OCI-LY1 (cell line): Measurements from ENCODE around the gene FBXO41.

Experiments used
- H2AFZ ChIP-seq: fragments of 200-600 bp; sonication (generic), shearing (Covaris generic); 2 replicates; pipeline ENCODE4 v1.6.0; 2014; ENCODE audit warnings: antibody characterized with exemption, mild to moderate bottlenecking, low read length
- H3F3A ChIP-seq: fragments of 200-600 bp; sonication (generic), shearing (Covaris generic); 2 replicates; pipeline ENCODE4 v1.6.0; 2014; ENCODE audit warnings: mild to moderate bottlenecking, antibody characterized with exemption, low read length, moderate library complexity; ENCODE audit not compliant: insufficient read depth
- H3K27ac ChIP-seq: fragments of 200-600 bp; sonication (generic); 2 replicates; pipeline ENCODE4 v1.5.1; 2014; ENCODE audit warnings: low read length, mixed run types, mild to moderate bottlenecking, low read depth; ENCODE audit not compliant: poor library complexity, severe bottlenecking
- H3K27me3 ChIP-seq: fragments of 200-600 bp; sonication (generic); 2 replicates; pipeline ENCODE4 v1.6.0; 2014; ENCODE audit warnings: antibody characterized with exemption, mild to moderate bottlenecking, low read length, moderate library complexity; ENCODE audit not compliant: insufficient read depth
- H3K36me3 ChIP-seq: fragments of 200-600 bp; sonication (generic); 2 replicates; pipeline ENCODE4 v1.6.1; 2014; ENCODE audit warnings: mild to moderate bottlenecking, antibody characterized with exemption, low read length, moderate library complexity, mixed read lengths; ENCODE audit not compliant: insufficient read depth
- H3K4me1 ChIP-seq: fragments of 200-600 bp; sonication (generic); 2 replicates; pipeline ENCODE4 v1.5.1; 2014; ENCODE audit warnings: mild to moderate bottlenecking, low read length, moderate library complexity; ENCODE audit not compliant: insufficient read depth, severe bottlenecking
- H3K4me2 ChIP-seq: fragments of 200-600 bp; sonication (generic), shearing (Covaris generic); 2 replicates; pipeline ENCODE4 v1.6.1; 2014; ENCODE audit warnings: low read length
- H3K4me3 ChIP-seq: fragments of 200-600 bp; sonication (generic); 2 replicates; pipeline ENCODE4 v1.5.1; 2014; ENCODE audit warnings: low read length, low read depth, mild to moderate bottlenecking, mixed read lengths; ENCODE audit not compliant: poor library complexity, severe bottlenecking
- H3K79me2 ChIP-seq: fragments of 200-600 bp; shearing (Covaris generic); 2 replicates; pipeline ENCODE4 v1.6.1; 2016; ENCODE audit warnings: mixed run types, low read length, mixed read lengths; ENCODE audit not compliant: insufficient read depth
- H3K9ac ChIP-seq: fragments of 200-600 bp; sonication (generic), shearing (Covaris generic); 2 replicates; pipeline ENCODE4 v1.6.1; 2014; ENCODE audit warnings: mild to moderate bottlenecking, low read length, mixed read lengths
- H3K9me2 ChIP-seq: fragments of 200-600 bp; sonication (generic), shearing (Covaris generic); 2 replicates; pipeline ENCODE4 v1.6.1; 2014; ENCODE audit warnings: low read depth, mild to moderate bottlenecking, low read length, mixed read lengths
- H3K9me3 ChIP-seq: fragments of 200-600 bp; shearing (Covaris generic); 2 replicates; pipeline ENCODE4 v1.6.1; 2014; ENCODE audit warnings: low read length, mixed read lengths
- H4K20me1 ChIP-seq: fragments of 200-600 bp; sonication (generic), shearing (Covaris generic); 2 replicates; pipeline ENCODE4 v1.6.0; 2016; ENCODE audit warnings: mild to moderate bottlenecking, low read length; ENCODE audit not compliant: insufficient read depth
- EZH2 ChIP-seq: fragments of 200-600 bp; sonication (generic), shearing (Covaris generic); IDR thresholded peaks from 2 replicates; pipeline ENCODE4 v1.8.0; 2017; ENCODE audit warnings: borderline replicate concordance, mixed run types, mild to moderate bottlenecking, antibody characterized with exemption, low read length, moderate library complexity, mixed read lengths
- TF ChIP-seq, protein P1 (sequence below): fragments of 200-600 bp; sonication (generic), shearing (Covaris generic); IDR thresholded peaks from 2 replicates; pipeline ENCODE4 v1.5.1; 2017; ENCODE audit warnings: mild to moderate bottlenecking, antibody characterized with exemption, low read length, moderate library complexity, mixed read lengths

The FBXO41 gene

DNA sequence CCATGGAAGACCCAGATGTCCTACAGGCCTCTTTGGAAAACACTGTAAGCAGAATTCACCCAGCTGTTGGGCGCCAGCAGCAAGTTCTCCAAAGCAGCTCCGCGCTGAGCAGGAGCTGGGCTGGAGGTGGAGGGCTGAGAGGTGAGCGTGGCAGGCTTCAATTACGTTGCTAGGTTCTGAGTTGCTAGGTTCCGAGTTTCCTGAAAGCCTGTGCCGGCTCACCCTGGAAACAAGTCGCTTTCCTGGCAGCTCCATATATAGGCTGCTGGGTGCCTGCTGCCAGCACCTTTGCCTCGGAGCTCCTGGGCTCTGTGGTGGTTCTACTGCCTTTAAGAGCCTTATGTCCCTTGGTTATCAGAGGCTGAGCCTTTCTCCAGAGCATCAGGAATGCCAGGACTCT lies 23.4 kb upstream of the FBXO41 start:
- Histone ChIP-seq H3K27me3 (no peaks in the 10 kb centered on the region; the same call in 1 of the 2 replicates), H3F3A (no peaks in the 10 kb centered on the region), H3K9ac (no peak overlapping the region), H2AFZ (no peak overlapping the region), H4K20me1 (no peaks in the 10 kb centered on the region), H3K4me2 (no peak overlapping the region), H3K9me3 (no peaks in the 10 kb centered on the region), H3K4me1 (no peaks in the 10 kb centered on the region), H3K27ac (no peak overlapping the region), H3K36me3 (no peaks in the 10 kb centered on the region), H3K79me2 (no peaks in the 10 kb centered on the region), H3K4me3 (no peak overlapping the region), H3K9me2 (no peaks in the 10 kb centered on the region)
- TF ChIP-seq EZH2: no peak
- TF ChIP-seq, protein P1, sequence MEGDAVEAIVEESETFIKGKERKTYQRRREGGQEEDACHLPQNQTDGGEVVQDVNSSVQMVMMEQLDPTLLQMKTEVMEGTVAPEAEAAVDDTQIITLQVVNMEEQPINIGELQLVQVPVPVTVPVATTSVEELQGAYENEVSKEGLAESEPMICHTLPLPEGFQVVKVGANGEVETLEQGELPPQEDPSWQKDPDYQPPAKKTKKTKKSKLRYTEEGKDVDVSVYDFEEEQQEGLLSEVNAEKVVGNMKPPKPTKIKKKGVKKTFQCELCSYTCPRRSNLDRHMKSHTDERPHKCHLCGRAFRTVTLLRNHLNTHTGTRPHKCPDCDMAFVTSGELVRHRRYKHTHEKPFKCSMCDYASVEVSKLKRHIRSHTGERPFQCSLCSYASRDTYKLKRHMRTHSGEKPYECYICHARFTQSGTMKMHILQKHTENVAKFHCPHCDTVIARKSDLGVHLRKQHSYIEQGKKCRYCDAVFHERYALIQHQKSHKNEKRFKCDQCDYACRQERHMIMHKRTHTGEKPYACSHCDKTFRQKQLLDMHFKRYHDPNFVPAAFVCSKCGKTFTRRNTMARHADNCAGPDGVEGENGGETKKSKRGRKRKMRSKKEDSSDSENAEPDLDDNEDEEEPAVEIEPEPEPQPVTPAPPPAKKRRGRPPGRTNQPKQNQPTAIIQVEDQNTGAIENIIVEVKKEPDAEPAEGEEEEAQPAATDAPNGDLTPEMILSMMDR: no peak

DNA sequence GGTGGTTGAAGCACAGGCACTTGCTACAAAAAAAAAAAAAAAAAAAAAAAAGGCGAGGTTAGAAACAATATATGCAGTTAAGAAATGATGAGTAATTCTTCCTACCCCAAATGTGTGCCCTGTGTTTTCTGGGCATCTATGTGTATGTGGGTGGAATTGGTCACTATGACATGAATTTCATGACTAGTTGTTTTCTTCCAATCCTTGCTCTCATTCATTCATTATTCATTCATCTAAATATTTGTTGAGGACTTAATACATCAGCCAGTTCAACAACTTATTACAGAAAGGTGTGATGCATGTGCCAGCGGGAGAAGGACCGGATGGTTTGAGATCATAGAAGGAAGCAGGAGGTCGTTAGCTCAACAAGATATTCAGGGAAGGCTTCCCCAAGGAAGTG lies 17.4 kb upstream of the FBXO41 start:
- H3K4me2 ChIP-seq: no peak overlapping the region
- H3K27me3 ChIP-seq: no peaks in the 10 kb centered on the region; the same call in 1 of the 2 replicates
- H3K4me1 ChIP-seq: no peaks in the 10 kb centered on the region
- no peak overlapping the region for H2AFZ ChIP-seq
- H3F3A ChIP-seq: no peaks in the 10 kb centered on the region
- H3K27ac ChIP-seq: no peak overlapping the region
- H3K36me3 ChIP-seq: no peaks in the 10 kb centered on the region
- H3K79me2 ChIP-seq: no peaks in the 10 kb centered on the region
- no peak overlapping the region for H3K4me3 ChIP-seq
- no peak overlapping the region for H3K9ac ChIP-seq
- no peaks in the 10 kb centered on the region for H4K20me1 ChIP-seq
- no peaks in the 10 kb centered on the region for H3K9me2 ChIP-seq
- H3K9me3 ChIP-seq: no peaks in the 10 kb centered on the region
- TF ChIP-seq, protein P1: no peak
- TF ChIP-seq EZH2: no peak

DNA sequence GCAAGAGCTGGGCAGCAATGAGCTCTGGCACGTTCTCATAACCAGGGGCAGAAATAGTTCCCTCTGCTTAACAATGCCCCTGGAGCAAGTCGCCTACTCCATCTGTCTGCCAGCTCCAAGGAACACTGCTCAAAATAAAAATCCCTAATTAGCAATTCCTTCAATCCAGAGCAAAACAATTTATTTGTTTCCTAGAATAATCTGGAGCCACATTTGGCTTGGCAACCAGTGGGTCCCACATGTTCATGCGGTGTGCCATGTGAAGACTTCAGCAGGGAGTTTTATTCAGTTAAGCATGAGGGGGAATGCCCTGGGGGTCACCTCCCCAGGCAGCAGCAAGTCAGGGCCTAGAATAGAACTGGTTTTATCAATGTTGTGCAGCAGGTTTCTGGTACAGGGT lies 16.6 kb upstream of the FBXO41 start:
- Histone ChIP-seq H3K4me3 (no peak overlapping the region), H2AFZ (no peak overlapping the region), H3K4me1 (no peaks in the 10 kb centered on the region), H3F3A (no peaks in the 10 kb centered on the region), H3K27ac (no peak overlapping the region), H3K27me3 (no peaks in the 10 kb centered on the region; the same call in 1 of the 2 replicates), H3K9me3 (no peaks in the 10 kb centered on the region), H3K36me3 (no peaks in the 10 kb centered on the region), H3K9me2 (no peaks in the 10 kb centered on the region), H3K9ac (no peak overlapping the region), H4K20me1 (no peaks in the 10 kb centered on the region), H3K79me2 (no peaks in the 10 kb centered on the region), H3K4me2 (no peak overlapping the region)
- TF ChIP-seq EZH2: no peak
- TF ChIP-seq, protein P1: no peak
